Stimulated activated CD4-positive, alpha-beta T cell treated with anti-CD3 and anti-CD28 coated beads, Interleukin-2, amount 100 ng/mL, for 24 hours (primary cell): ENCODE measurements around the gene LRRC19.
A peak's percentile ranks its signal among the peaks of the same experiment; 100 is the strongest.

Experiments
- DNase-seq, 2 donors: peaks; one replicate each; pipeline ENCODE4 v3.0.0-alpha.2; 2020

Gene LRRC19, protein sequence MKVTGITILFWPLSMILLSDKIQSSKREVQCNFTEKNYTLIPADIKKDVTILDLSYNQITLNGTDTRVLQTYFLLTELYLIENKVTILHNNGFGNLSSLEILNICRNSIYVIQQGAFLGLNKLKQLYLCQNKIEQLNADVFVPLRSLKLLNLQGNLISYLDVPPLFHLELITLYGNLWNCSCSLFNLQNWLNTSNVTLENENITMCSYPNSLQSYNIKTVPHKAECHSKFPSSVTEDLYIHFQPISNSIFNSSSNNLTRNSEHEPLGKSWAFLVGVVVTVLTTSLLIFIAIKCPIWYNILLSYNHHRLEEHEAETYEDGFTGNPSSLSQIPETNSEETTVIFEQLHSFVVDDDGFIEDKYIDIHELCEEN

DNA sequence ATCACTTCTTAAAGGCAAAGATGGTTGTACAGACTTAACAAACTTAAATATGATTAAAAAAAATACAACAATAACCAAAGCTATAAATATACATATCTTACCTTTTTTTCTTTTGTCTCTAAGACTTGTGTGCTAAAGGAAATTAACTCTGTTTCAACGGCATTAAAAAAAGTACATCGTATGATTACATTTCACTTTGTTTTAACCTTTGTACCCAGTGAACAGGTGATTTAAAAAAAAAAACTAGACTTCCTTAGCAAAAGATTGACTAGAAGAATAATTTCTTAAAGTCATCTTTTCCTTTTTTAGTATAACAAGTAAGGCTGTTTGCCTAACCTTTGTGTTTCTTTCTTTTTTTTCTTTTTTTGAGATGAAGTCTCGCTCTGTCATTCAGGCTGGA lies at the start of gene LRRC19:
TSS of gene LRRC19 (minus strand) at position 182 of the 400 bp plus-strand sequence. CDS start 5,978 bp downstream, outside the sequence.
- no peak for DNase-seq

DNA sequence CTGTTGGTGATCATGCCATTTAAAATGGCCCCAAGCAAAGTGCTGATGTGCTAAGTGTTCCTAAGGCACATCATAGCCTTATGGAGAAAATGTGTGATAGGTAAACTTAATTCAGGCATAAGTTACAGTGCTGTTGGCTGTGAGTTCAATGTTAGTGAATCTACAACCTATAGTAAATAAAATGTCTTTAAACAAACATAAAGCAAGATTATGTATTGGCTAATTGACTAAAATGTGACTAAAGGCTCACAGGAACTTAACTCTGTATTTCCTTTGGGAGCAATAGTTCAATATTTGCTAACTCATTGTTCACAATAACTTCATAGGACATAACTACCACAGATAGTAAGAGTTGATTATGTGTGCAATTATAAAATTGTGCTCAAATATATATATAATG lies 49.4 kb upstream of the LRRC19 start:
- no peak for DNase-seq

DNA sequence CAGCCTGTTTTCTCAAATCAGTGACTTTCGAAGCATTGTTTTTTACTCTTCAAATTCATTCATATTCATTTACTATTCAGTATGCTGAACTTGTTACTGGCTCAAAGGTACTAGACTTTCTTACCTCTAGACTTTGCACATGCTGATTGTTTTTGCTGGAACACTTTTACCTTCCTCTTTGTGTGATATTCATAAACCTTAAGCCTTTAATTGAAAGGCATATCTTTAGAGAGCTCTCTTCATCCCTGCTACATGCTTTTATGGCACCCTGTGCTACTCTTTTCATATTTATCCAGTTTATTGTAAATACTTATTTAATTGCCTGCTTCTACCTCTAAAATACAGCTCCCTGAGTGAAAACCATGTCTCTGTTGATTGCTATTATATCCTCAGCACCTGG lies 48.7 kb upstream of the LRRC19 start:
- no peak for DNase-seq

DNA sequence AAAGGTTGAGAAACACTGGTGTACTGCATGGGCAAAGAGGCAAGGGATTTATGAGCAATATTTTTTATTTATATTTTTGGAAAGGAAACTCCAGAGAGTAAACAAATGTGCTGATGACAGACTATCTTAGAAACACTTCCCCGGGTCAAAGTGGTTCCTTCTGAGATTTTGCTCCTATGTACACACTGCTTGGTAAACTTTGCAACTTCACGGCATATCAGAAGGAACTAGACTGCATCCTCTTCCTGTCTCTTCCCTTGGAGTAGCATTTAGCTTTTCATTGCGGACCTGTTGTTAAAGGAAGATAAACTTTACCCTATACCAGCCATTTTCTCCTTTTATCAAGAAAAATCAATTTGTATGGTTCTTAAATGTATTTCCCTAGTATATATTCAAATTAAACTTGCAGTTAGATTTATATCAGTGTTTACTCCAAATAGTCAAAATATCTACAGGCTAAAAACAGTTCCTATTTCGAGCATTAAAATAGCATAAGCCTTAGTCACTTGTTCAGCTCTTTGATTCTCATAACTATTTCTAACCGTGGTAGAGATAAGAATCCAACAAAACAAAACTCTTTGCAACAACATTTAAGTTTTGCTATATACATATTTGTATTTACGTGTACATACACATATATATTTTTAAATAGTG lies 48.0 kb upstream of the LRRC19 start:
- no peak for DNase-seq

DNA sequence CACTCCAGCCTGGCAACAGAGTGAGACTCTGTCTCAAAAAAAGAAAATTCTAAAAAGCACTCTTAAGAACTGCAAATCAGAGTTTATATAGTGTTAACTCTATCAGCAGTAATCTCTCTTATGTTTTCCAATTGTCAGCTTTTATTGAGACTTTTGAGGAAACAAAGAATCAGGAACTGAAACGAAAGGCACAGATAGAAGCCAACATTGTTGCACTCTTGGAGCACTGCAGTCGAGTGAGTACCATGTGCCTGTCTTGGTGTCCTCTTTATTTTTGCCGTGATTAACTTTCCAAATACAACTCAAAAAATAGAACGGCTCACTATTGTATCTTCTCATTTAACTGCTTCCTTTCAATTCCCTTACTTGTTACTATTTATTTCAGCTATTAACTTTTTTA lies 41.7 kb upstream of the LRRC19 start:
- DNase-seq, result no peak

DNA sequence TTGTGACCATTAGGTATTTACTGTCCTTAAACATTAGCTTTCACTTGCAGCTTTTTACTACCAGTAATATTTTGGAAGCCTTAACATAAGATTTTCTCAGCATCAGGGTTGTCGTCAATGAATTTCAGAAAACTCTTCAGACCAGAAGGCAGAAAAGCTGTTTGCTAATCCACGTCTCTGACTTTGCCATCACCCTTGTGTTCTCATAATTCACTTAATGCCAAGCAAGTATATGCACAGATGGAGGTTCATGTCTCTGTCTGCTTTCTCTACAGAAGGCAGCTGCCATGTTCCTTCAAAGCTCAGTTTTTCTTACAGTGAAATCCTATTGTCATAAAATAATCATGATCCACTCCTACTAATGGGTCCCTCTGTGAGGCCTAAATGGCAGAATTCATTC lies 37.7 kb upstream of the LRRC19 start:
- DNase-seq, result no peak

DNA sequence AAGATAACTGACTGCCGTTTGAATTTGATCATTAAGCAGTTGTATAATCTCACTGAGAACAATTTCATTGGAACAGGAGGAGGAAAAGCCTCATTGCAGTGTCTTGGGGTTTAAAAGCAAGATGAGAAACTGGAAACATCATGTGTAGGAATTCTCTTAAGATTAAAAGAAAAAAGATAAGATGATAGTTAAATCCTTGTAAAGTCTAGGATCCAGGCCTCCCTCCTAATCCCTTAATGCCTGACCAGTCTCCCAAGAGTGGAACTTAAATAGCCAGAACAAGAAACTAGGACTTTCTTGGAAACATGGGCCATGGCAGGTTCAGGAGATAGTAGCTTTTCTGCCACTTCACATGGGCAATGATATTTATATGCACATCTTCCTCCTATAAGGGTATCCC lies 37.0 kb upstream of the LRRC19 start:
- DNase-seq, result no peak

DNA sequence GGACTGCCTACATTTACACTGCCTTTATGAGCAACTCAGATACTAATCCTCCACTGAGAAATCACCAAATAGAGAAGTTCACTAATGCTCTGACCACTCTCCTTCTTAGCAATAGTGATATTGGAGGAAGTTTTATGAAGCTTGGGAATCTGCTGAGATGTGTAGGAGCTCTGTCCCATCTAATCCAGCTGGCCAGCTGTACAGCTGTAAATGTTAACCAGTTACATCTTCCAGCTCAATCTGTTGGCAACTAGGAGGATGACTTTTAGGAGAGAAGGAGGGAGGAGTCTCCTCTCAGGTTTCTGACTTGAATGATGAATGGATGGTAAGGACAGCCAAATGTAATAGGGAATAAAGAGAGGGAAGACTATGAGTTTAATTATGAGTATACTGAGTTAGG lies 36.3 kb upstream of the LRRC19 start:
- DNase-seq, result no peak

DNA sequence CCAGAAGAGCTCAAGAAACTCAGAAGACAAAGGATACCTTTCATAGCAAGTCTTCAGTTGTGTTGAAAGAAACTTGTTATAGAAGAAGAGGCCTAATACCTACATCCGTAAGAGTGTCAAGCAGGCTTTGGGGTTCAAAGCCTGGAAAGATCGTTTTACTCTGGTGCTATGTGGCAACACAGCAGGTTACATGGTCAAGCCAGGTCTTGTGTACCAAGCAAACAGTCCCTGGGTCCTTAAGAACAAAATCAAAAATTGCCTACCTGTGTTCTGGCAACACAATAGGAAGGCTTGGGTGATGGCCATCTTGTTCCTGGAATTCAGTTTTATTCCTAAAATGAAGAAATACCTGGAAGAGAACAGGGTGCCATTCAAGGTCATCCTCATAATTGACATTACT lies 32.0 kb upstream of the LRRC19 start:
- DNase-seq, result no peak

DNA sequence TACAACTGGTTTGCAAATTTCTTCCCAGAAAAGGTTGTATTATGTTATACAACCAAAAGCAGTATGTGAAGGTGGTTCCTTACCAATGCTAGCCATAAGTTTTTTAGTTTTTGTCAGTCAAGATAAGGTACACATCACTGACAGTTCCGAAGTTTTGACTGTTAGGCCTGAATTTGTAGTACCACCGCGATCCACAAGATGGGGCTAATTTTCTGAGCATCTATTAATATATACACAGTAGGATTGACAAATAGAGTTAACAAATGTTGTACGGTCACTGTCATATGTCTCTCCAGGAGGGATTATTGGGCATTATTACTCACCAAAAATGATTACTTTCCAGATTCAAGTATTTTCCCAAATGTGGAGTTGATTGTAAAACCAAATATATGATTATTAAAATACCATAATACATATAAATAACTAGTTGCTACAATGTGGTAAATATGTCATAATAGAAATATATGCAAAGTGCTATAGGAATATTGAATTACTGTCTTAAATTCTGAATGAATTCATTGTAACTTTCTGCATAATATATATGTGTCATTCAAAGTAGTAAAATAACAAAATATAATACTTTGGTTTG lies 28.4 kb upstream of the LRRC19 start:
- DNase-seq, result peak; percentile 65

DNA sequence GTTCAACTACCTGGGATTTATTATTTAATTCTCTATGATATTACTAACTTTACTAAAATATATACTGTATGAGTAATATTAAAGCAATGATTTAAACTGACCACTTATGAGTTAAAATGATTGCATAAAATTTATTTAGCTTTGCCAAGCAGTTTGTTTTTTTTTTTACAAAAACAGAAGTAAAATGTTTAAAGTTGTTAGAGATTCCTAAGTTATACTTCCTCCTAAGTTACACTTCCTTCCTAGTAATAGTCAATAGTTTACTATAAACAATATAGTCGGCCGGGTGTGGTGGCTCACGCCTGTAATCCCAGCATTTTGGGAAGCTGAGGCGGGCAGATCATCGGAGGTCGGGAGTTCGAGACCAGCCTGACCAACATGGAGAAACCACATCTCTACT lies 23.7 kb upstream of the LRRC19 start:
- no peak for DNase-seq

DNA sequence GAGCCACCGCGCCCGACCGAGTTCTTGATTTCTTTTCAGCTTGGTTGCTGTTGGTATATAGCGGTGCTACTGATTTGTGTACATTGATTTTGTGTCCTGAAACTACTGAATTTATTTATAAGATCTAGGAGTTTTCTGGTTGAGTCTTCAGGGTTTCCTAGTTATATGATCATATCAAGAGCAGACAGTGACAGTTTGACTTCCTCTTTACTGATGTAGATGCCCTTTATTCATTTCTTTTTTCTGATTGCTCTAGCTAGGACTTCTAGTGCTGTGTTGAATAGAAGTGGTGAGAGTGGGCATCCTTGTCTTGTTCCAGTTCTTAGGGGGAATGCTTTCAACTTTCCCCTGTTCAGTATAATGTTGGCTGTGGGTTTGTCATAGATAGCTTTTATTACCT lies 17.4 kb upstream of the LRRC19 start:
- no peak for DNase-seq

DNA sequence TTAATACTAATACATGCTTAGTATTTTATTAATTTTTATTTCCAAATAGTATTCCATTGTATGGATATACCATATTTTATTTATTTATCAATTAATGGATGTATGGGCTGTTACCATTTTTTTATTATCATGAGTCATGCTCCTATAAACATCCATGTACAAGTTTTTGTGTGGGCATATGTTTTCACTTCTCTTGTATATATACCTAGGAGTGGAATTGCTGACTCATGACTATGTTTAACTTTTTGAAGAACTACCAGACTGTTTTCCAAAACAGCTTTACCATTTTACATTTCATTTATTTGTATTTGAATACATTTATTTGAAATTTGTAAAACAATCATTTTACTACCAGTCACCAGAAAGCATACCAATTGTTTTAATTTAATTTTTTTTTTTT lies 14.1 kb upstream of the LRRC19 start:
- DNase-seq, result no peak

DNA sequence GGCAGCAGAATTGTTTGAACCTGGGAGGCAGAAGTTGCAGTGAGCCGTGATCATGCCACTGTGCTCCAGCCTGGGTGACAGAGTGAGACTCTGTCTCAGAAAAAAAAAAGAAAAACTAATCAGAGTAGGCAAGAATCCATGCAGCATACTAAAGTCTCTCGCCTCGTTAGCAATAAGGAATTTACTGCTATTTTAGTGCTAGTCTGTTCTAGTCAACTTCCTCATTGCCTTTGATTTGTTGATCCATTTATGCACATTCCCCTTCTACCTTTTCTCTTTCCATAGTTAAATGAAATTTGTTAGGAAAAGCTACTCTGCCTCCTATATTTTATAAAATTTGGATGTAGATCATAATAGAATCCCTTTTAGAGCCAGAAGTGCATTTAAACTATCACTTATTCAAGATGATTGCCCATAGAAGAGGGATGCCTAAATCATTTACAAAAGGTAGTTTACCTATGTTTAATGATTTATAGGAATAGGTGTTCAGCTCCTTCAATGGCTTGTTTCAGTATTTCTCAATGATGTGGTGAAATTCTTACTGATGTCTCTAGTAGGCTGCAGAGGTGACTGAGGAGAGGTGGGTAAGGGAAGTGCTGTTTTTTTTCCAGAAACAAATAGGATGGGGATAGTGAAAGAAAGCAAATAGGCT lies 1.9 kb downstream of the LRRC19 start:
- no peak for DNase-seq

DNA sequence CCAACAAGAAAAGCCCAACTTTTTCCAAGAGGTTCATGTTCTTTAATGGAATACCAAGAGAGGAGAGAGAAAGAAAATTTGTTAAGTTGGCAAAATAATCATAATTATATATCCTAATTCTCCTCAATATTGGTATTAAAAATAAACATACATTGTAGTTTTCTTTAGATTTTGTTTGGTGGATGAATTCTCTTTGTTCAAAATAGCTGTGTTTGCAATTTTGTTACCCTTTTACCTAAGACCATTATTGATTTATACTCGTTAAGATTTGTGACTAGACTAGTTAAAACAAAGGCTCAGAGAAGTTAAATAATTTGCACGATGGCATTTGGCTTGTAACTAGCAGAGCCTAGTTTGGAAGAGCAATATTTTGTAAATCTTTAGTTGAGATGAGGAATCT lies 9.7 kb downstream of the LRRC19 start:
- no peak for DNase-seq

DNA sequence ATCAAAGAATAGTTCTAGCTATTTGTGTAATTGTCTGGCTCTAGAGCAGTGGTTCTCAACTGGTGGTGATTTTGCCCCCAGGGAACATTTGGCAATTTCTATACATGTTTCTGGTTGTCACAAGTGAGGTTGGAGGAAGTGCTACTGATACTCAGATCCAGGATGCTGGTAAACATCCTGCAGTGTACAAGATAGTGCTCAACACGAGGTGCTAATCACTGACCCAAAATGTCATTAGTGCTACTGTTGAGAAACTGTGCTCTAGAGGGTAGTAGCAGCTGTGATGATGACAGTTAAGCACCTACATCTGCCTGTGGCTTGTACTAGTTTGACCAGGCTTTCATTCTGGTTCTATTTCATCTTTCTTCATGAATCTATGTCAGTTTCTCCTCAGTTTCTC lies 22.1 kb downstream of the LRRC19 start:
- no peak for DNase-seq

DNA sequence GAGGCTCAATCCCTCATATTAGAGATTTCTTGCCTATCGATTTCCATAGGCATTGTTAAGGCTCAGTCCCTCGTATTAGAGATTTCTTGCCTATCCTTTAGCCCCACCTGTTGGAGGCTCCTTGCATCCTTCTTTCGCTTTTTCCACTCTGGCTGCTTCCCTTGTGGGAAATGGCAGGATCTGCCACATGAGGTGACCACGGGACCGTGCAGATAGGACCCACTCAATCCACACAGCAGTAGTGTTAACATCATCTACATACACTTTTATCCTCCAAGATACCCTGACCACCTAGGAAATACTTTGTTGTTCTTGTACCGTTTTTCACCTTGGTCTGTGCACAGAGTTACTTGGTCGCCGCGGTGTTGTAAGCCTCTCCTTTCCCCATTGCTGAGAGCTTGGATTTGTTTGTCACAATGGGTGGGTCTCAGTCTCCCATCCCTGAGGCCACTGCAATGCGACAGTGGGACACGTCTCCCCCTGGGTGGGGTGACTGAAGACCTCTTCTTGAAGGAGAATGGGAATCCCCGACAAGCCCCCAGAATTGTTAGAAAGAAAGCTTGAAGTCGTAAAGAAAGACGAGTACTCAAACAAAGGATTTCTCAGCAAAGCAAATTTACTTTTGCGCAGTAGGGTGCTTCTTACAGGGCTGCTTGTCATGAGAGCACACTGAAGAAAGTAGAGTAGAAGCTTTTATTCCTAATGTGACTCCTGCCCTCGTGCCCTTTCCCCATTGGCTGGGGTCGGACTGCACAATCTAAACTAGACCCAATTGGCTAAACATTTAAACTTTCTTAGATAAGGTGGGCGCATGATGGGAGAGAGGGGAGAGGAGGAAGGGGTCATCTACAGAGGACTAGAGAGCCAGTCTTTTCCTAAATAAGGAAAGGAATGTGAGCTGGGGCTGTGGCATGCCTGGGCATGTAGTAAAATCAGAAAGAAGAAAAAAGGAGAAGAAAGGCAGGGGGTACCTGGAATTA lies 29.5 kb downstream of the LRRC19 start:
- no peak for DNase-seq

DNA sequence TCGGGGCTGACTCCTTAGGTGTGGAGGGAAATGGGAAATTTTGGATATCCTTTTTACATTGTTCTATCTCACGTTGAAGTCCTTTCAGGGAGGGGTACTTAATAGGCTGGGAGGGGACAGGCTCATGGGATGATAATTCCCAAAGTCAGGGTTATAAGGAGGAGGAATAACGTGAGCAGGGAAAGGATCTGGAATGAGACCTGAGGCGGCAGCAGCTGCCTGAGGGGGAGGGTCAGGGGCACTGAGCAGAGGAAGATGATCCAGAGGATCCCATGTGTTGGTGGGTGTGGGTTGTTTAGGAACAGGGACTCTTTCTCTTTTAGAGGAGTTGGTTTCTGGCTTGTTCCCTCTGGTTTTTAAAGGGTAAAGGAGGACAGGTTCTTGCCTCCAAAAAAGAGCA lies 30.5 kb downstream of the LRRC19 start:
- DNase-seq, result no peak

DNA sequence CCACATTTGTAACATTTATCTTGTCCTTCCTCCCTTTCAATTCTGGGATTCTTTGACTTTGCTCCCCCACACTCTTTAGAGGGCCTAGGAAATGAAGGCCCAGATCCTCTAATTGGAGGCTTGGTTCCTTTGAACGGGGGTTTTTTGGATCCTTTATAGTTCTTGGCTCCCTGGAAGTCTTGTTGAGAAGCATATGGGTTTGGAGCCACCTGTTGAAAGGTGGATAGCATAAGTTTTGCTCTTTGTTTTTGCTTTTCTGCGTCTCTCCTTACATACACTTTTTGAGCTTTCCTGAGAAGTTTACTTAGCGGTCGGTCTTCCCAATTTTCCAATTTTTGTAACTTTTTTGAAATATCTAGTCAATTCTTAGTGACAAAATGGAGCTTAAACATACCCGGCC lies 31.5 kb downstream of the LRRC19 start:
- no peak for DNase-seq

DNA sequence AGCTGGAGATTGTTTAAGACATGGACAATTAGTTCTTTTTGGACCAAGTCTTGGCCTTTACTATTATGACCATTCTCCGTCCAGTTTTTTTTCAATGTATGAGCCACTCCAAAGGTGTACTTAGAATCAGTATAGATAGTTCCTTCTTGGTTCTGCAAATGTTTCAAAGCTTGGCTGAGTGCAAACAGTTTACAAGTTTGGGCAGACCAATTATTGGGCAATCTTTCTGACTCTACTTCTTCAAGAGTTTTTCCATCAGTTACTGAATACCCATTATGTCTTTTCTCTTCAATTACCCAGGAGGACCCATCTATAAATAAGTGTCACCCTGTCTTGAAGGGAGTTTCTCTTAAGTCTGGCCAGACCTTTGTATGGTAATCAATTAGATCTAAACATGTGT lies 33.8 kb downstream of the LRRC19 start:
- DNase-seq, result no peak

DNA sequence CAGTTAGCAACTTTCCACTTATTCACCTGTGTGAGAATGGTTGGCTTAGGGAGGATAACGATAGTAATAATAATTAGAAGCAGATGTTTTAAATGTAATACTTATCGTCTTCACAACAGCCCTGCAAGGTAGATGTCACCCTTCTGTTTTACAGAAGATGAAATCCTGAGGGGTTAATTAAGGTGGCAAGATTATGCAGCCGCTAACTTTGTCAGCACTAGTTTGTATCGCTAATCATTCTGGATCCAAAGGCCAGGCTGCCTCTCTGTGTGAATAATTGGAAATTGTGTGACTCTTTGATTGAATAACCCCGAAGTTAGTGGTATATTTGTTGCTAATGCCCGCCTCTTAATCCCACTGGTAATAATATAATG lies 48.6 kb downstream of the LRRC19 start:
- no peak for DNase-seq
